ENCODE data around the gene OPTN.
"Not testable (repeated sequence)": the region's sequence is repeated elsewhere in the genome, so short reads cannot be mapped to it uniquely, and the experiment has no call there.

The OPTN gene

GRCh38 chr10:13099666-13100348 is at the start of gene OPTN:
OPTN (plus strand) TSS chr10:13100163; CDS start chr10:13109123, 8,960 bp downstream.
- DNase-seq (ENCODE audit: low spot score): peak; percentile 77

GRCh38 chr10:13051126-13051694 is 48.8 kb upstream of the OPTN start:
- no peak for DNase-seq (ENCODE audit: low spot score)

GRCh38 chr10:13053208-13053607 is 46.8 kb upstream of the OPTN start:
- DNase-seq (ENCODE audit: low spot score): not testable (repeated sequence)

- no peak for DNase-seq (ENCODE audit: low spot score)
Observed at GRCh38 chr10:13053794-13054462, 46.0 kb upstream of the OPTN start.

GRCh38 chr10:13054844-13055243 is 45.1 kb upstream of the OPTN start:
- DNase-seq (ENCODE audit: low spot score): no peak

- DNase-seq (ENCODE audit: low spot score): no peak
Observed at GRCh38 chr10:13056456-13057077, 43.4 kb upstream of the OPTN start.

GRCh38 chr10:13062803-13063202 is 37.2 kb upstream of the OPTN start:
- DNase-seq (ENCODE audit: low spot score): no peak

GRCh38 chr10:13066527-13066926 is 33.4 kb upstream of the OPTN start:
- DNase-seq (ENCODE audit: low spot score): no peak

GRCh38 chr10:13067431-13067830 is 32.5 kb upstream of the OPTN start:
- DNase-seq (ENCODE audit: low spot score): no peak

GRCh38 chr10:13068071-13068470 is 31.9 kb upstream of the OPTN start:
- no peak for DNase-seq (ENCODE audit: low spot score)

GRCh38 chr10:13068484-13068883 is 31.5 kb upstream of the OPTN start:
- DNase-seq (ENCODE audit: low spot score): no peak

GRCh38 chr10:13072339-13072738 is 27.6 kb upstream of the OPTN start:
- DNase-seq (ENCODE audit: low spot score): no peak

GRCh38 chr10:13074563-13075451 is 25.2 kb upstream of the OPTN start:
- DNase-seq (ENCODE audit: low spot score): peak; percentile 37

- DNase-seq (ENCODE audit: low spot score): no peak
Observed at GRCh38 chr10:13078912-13079775, 20.8 kb upstream of the OPTN start.

- DNase-seq (ENCODE audit: low spot score): no peak
Observed at GRCh38 chr10:13079776-13080050, 20.2 kb upstream of the OPTN start.

GRCh38 chr10:13080643-13081042 is 19.3 kb upstream of the OPTN start:
- DNase-seq (ENCODE audit: low spot score): no peak

GRCh38 chr10:13083700-13084099 is 16.3 kb upstream of the OPTN start:
- not testable (repeated sequence) for DNase-seq (ENCODE audit: low spot score)

GRCh38 chr10:13086056-13086455 is 13.9 kb upstream of the OPTN start:
- DNase-seq (ENCODE audit: low spot score): no peak

- no peak for DNase-seq (ENCODE audit: low spot score)
Observed at GRCh38 chr10:13087601-13087985, 12.4 kb upstream of the OPTN start.

GRCh38 chr10:13087986-13088618 is 11.9 kb upstream of the OPTN start:
- DNase-seq (ENCODE audit: low spot score): no peak

GRCh38 chr10:13089345-13089744 is 10.6 kb upstream of the OPTN start:
- DNase-seq (ENCODE audit: low spot score): no peak
